ENCODE results near the gene NKD2.
"Not testable (repeated sequence)": the region's sequence is repeated elsewhere in the genome, so short reads cannot be mapped to it uniquely, and the experiment has no call there.

Gene NKD2

GRCh38 chr5:1058083-1058945, 49.7 kb downstream of the NKD2 start:
- no peak for DNase-seq (ENCODE audit: low read depth)
- TF ChIP-seq CTCF (IDR thresholded peaks at IDR 0.05; ENCODE audit: insufficient read depth, low read depth, low read length, missing control alignments): no peak
- H3K4me3 ChIP-seq (ENCODE audit: low read depth, low read length): no peak overlapping the region

DNA sequence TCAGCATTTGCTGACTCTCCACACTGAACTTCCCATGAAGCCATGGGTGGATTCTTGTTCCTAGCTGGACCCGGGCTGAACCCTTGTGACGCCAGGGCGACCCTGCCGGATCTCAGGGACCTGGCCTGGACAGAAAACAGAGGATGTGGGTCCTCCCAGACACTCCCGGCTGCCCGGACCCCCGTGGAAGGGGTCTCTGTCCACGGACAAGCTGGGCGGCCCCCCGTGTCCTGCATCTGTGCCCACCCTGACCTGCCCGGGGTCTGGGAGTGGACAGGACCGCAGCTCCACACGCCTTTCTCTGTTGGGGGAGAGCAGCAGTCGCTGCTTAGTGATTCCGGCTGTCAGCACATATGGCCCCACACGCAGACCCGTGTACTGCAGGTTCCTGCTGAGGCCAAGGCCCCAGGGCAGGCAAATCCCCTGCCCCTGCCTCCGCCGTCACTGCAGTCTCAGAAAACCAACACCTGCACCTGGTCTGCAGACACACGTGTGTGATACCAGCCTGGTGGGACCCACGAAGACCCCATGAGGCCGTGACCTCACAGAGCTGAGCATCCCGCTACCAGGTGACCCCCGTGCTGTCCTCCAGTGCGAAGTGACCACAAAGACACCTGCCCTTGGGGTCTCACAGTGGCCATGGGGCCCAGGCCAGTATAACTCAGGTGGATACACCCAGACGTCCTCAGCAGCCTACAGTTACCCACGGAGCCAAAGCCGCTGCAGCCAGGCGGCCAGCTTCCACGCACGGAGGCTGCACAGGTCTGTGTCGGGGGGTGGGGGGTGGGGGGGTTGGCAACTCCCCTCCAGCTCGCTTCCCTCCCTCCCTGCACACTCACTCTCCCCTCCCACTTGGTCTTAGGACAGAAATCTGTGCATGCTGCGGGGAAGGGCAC, 50.6 kb downstream of the NKD2 start:
- TF ChIP-seq CTCF (IDR thresholded peaks at IDR 0.05; ENCODE audit: insufficient read depth, low read depth, low read length, missing control alignments): no peak
- DNase-seq (ENCODE audit: low read depth): no peak
- no peak overlapping the region for H3K4me3 ChIP-seq (ENCODE audit: low read depth, low read length)

DNA sequence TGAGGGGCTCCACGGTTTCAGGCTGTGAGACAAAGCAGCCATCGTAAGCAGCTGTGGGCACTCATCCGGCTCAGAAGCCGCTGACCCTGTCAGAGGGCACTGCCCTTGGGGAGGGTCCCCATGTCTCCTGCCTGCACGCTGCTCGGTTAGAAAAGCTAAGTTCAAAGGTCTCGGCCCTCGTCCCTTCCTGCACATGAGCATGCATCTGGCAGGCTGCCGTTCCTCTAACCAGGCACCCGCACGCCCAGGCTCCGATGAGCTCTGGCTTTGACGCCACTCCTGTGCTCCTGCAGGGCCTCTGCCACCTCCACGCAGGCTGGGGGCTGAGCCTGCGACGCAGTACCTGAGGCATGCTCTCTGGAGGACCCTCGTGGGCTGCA, 51.3 kb downstream of the NKD2 start:
- TF ChIP-seq CTCF (IDR thresholded peaks at IDR 0.05; ENCODE audit: insufficient read depth, low read depth, low read length, missing control alignments): no peak
- DNase-seq (ENCODE audit: low read depth): no peak
- H3K4me3 ChIP-seq (ENCODE audit: low read depth, low read length): no peak overlapping the region

GRCh38 chr5:1060535-1060981, 52.0 kb downstream of the NKD2 start:
- TF ChIP-seq CTCF (IDR thresholded peaks at IDR 0.05; ENCODE audit: insufficient read depth, low read depth, low read length, missing control alignments): no peak
- no peak for DNase-seq (ENCODE audit: low read depth)
- no peak overlapping the region for H3K4me3 ChIP-seq (ENCODE audit: low read depth, low read length)

DNA sequence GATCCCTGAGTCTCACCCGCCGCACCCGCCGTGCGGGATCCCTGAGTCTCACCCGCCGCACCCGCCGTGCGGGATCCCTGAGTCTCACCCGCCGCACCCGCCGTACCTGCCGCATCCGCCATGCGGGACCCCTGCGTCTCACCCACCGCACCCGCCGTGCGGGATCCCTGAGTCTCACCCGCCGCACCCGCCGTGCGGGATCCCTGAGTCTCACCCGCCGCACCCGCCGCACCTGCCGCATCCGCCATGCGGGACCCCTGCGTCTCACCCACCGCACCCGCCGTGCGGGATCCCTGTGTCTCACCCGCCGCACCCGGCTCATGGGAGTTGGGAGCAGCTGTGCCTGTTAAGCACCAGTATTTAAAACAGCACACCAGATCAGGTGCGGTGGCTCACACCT, 52.7 kb downstream of the NKD2 start:
- DNase-seq (ENCODE audit: low read depth); H3K4me3 ChIP-seq (ENCODE audit: low read depth, low read length): not testable (repeated sequence)

DNA sequence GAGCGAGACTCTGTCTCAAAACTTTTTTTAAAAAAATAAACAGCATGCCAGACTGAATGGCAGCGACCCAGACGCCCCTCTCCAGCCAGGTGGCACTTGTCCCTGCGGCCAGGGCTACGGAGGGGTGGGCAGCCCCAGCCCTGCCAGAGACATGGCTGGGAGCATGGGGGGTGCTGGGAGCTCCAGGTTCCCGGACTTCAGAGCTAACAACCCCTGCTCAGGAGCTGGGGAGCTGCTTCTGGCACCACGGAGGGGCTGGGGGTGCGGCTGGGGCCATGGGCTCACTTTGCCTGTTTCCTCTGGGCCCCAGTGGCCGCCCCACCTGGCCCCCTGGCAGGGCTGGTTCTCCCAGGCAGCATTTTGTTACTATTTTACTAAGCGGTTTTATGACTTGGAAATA, 53.3 kb downstream of the NKD2 start:
- DNase-seq (ENCODE audit: low read depth): no peak
- TF ChIP-seq CTCF (IDR thresholded peaks at IDR 0.05; ENCODE audit: insufficient read depth, low read depth, low read length, missing control alignments): no peak
- no peak overlapping the region for H3K4me3 ChIP-seq (ENCODE audit: low read depth, low read length)

Data from GM12865 (cell line).